IPS-NIHi7 (cell line): ENCODE results near the gene TMEM132D.

ENCODE experiments used
- DNase-seq: peaks from one replicate; pipeline ENCODE4 v3.0.0; 2012; ENCODE audit warnings: mixed read lengths; ENCODE audit errors: extremely low spot score

TMEM132D gene

GRCh38 chr12:129729170-129729569 lies 174.7 kb downstream of the TMEM132D start:
- no peak for DNase-seq

- DNase-seq = no peak
These were observed 176.7 kb downstream of the TMEM132D start for GRCh38 chr12:129727100-129727499.

- no peak for DNase-seq
These were observed 180.6 kb downstream of the TMEM132D start for GRCh38 chr12:129723260-129723659.

GRCh38 chr12:129720618-129721017 lies 183.2 kb downstream of the TMEM132D start:
- no peak for DNase-seq

- DNase-seq = no peak
These were observed 184.4 kb downstream of the TMEM132D start for GRCh38 chr12:129719416-129719815.

GRCh38 chr12:129717438-129717837 lies 186.4 kb downstream of the TMEM132D start:
- DNase-seq = no peak

- DNase-seq = no peak
These were observed 187.0 kb downstream of the TMEM132D start for GRCh38 chr12:129716825-129717224.

GRCh38 chr12:129706716-129707115 lies 197.1 kb downstream of the TMEM132D start:
- DNase-seq = no peak

- DNase-seq = peak; percentile 47
These were observed 199.5 kb downstream of the TMEM132D start for GRCh38 chr12:129704232-129704830.

- DNase-seq = no peak
These were observed 202.2 kb downstream of the TMEM132D start for GRCh38 chr12:129701631-129702101.

- DNase-seq = no peak
These were observed 203.8 kb downstream of the TMEM132D start for GRCh38 chr12:129700036-129700435.

- DNase-seq = no peak
These were observed 206.9 kb downstream of the TMEM132D start for GRCh38 chr12:129696926-129697325.

- no peak for DNase-seq
These were observed 207.4 kb downstream of the TMEM132D start for GRCh38 chr12:129696405-129696804.

GRCh38 chr12:129693731-129694130 lies 210.1 kb downstream of the TMEM132D start:
- DNase-seq = no peak

- no peak for DNase-seq
These were observed 216.1 kb downstream of the TMEM132D start for GRCh38 chr12:129687731-129688130.

- no peak for DNase-seq
These were observed 222.0 kb downstream of the TMEM132D start for GRCh38 chr12:129681830-129682229.

- no peak for DNase-seq
These were observed 222.7 kb downstream of the TMEM132D start for GRCh38 chr12:129681151-129681550.

- DNase-seq = no peak
These were observed 227.4 kb downstream of the TMEM132D start for GRCh38 chr12:129676411-129676810.

- DNase-seq = no peak
These were observed 227.9 kb downstream of the TMEM132D start for GRCh38 chr12:129675947-129676346.

- DNase-seq = no peak
These were observed 228.3 kb downstream of the TMEM132D start for GRCh38 chr12:129675496-129675895.

GRCh38 chr12:129673806-129674205 lies 230.0 kb downstream of the TMEM132D start:
- DNase-seq = no peak

- no peak for DNase-seq
These were observed 231.7 kb downstream of the TMEM132D start for GRCh38 chr12:129672110-129672509.

- DNase-seq = no peak
These were observed 233.4 kb downstream of the TMEM132D start for GRCh38 chr12:129670256-129670920.
